Left lung (tissue), 10 donors: ENCODE results near the gene DNASE2B. TPM values are rescaled to one million over a fixed set of nuclear protein-coding genes. Genes with fewer than 3 reads are reported as not detected.

Experiments used
- ATAC-seq: fragments of 200-7000 bp; cut with Tn5 transposase; one replicate; pipeline ENCODE4 v1.9.1; 2020; ENCODE audit warnings: moderate library complexity
- DNase-seq, 4 donors: peaks; one replicate each; pipeline ENCODE4 v3.0.0-alpha.2; 2013 to 2020
- H3K27ac ChIP-seq, 2 donors: fragments of 200-600 bp; sonication (generic) in 1 of 2; one replicate each; pipeline versions ENCODE4 v1.5.0 to v1.8.0; 2020 to 2021
- H3K27me3 ChIP-seq, 2 donors: fragments of 200-600 bp; sonication (generic) in 1 of 2; one replicate each; pipeline versions ENCODE4 v1.5.0 to v1.8.0; 2020 to 2021
- H3K36me3 ChIP-seq, 2 donors: fragments of 200-600 bp; sonication (generic) in 1 of 2; one replicate each; pipeline versions ENCODE4 v1.5.0 to v1.8.0; 2020 to 2021
- H3K4me1 ChIP-seq, 2 donors: fragments of 200-600 bp; one replicate each; pipeline ENCODE4 v1.8.0; 2021
- H3K4me3 ChIP-seq, 2 donors: fragments of 200-600 bp; sonication (generic) in 1 of 2; one replicate each; pipeline versions ENCODE4 v1.5.0 to v1.8.0; 2020 to 2021; ENCODE audit warnings: mild to moderate bottlenecking in 1 of 2
- H3K9me3 ChIP-seq, 2 donors: fragments of 200-600 bp; sonication (generic) in 1 of 2; one replicate each; pipeline versions ENCODE4 v1.5.0 to v1.8.0; 2020 to 2021
- CTCF ChIP-seq, 2 donors: fragments of 200-600 bp; sonication (generic) in 1 of 2; IDR thresholded peaks; one replicate each; pipeline versions ENCODE4 v1.5.0 to v1.8.0; 2021; ENCODE audit warnings: antibody characterized with exemption in 2 of 2
- intact Hi-C, 2 donors: fragments of 100-400 bp; cut with DNase I; formaldehyde crosslinking; loops; one replicate each; pipeline versions ENCODE4 v1.11.2 to v1.14.2; 2022
- polyA plus RNA-seq, 6 donors: library from polyadenylated mRNA; unstranded; fragments of 120-200 nt; gene quantifications; one replicate each; pipeline ENCODE4 v1.2.1, GENCODE V29; 2013; ENCODE audit not compliant: insufficient read length in 6 of 6
- total RNA-seq, 2 donors: library from RNA; stranded (reverse); fragmentation: NEBNext Ultra II Directional; extraction: Animal tissue kit (Norgen Biotek cat#: 25700); gene quantifications; one replicate each; pipeline ENCODE4 v1.2.1, GENCODE V29; 2021
- donor health status: DM: no; HTN: yes; CAD: no.
- donor health status: DM: no; HTN: no; CAD: no.

DNASE2B gene
- total and polyA plus RNA-seq, 8 donors = 0.11 to 2.7 (median 0.35) TPM; not detected in 3

- intact Hi-C loops = no loop called here
- H3K27me3 ChIP-seq = no peaks in the 10 kb centered on the region
- H3K36me3 ChIP-seq = no peaks in the 10 kb centered on the region
- H3K9me3 ChIP-seq = no peaks in the 10 kb centered on the region
- no peaks in the 10 kb centered on the region for H3K4me1 ChIP-seq
- no peak for TF ChIP-seq CTCF (IDR thresholded peaks at IDR 0.05)
- DNase-seq = no peak
- no peak overlapping the region for H3K4me3 ChIP-seq
- no peak for ATAC-seq
- no peak overlapping the region for H3K27ac ChIP-seq
Measured at GRCh38 chr1:84387480-84388163, 10.7 kb upstream of the DNASE2B start.

- DNase-seq (no peak), ATAC-seq (no peak)
- Histone ChIP-seq H3K4me3 (no peak overlapping the region), H3K9me3 (no peaks in the 10 kb centered on the region), H3K4me1 (no peaks in the 10 kb centered on the region), H3K36me3 (no peaks in the 10 kb centered on the region), H3K27ac (no peak overlapping the region), H3K27me3 (no peaks in the 10 kb centered on the region)
- intact Hi-C loops = no loop called here
- no peak for TF ChIP-seq CTCF (IDR thresholded peaks at IDR 0.05)
Measured at GRCh38 chr1:84390226-84390625, 8.1 kb upstream of the DNASE2B start.

GRCh38 chr1:84401156-84401555 lies 2.9 kb downstream of the DNASE2B start:
- TF ChIP-seq CTCF (IDR thresholded peaks at IDR 0.05) = no peak
- Histone ChIP-seq H3K9me3 (no peaks in the 10 kb centered on the region), H3K27me3 (no peaks in the 10 kb centered on the region), H3K4me3 (no peak overlapping the region), H3K4me1 (no peaks in the 10 kb centered on the region), H3K36me3 (no peaks in the 10 kb centered on the region), H3K27ac (no peak overlapping the region)
- intact Hi-C loops = no loop called here
- DNase-seq (no peak), ATAC-seq (no peak)

- ATAC-seq (no peak), DNase-seq (no peak)
- Histone ChIP-seq H3K4me1 (no peaks in the 10 kb centered on the region), H3K27ac (no peak overlapping the region), H3K9me3 (no peaks in the 10 kb centered on the region), H3K27me3 (no peaks in the 10 kb centered on the region), H3K36me3 (no peaks in the 10 kb centered on the region), H3K4me3 (no peak overlapping the region)
- intact Hi-C loops = no loop called here
- TF ChIP-seq CTCF (IDR thresholded peaks at IDR 0.05) = no peak
Measured at GRCh38 chr1:84402060-84402459, 3.8 kb downstream of the DNASE2B start.

- no peaks in the 10 kb centered on the region for H3K4me1 ChIP-seq
- intact Hi-C loops = no loop called here
- H3K27me3 ChIP-seq = no peaks in the 10 kb centered on the region
- no peaks in the 10 kb centered on the region for H3K36me3 ChIP-seq
- H3K9me3 ChIP-seq = no peaks in the 10 kb centered on the region
- ATAC-seq = no peak
- no peak overlapping the region for H3K4me3 ChIP-seq
- H3K27ac ChIP-seq = no peak overlapping the region
- DNase-seq = no peak
- TF ChIP-seq CTCF (IDR thresholded peaks at IDR 0.05) = no peak
Measured at GRCh38 chr1:84402501-84402900, 4.2 kb downstream of the DNASE2B start.
